CD1c-positive myeloid dendritic cell (primary cell): ENCODE data around the gene CFAP161.

Experiments
- DNase-seq: peaks from one replicate; pipeline ENCODE4 v3.0.0-alpha.2; 2016; ENCODE audit errors: extremely low spot score

The CFAP161 gene

GRCh38 chr15:81107889-81108288 lies 26.2 kb upstream of the CFAP161 start:
- peak; percentile 42 for DNase-seq

- no peak for DNase-seq
Observed at GRCh38 chr15:81108427-81108826, 25.6 kb upstream of the CFAP161 start.

- no peak for DNase-seq
Observed at GRCh38 chr15:81111018-81111417, 23.1 kb upstream of the CFAP161 start.

- DNase-seq = no peak
Observed at GRCh38 chr15:81111510-81112470, 22.3 kb upstream of the CFAP161 start.

GRCh38 chr15:81113204-81113657 lies 20.8 kb upstream of the CFAP161 start:
- DNase-seq = no peak

GRCh38 chr15:81113861-81114291 lies 20.2 kb upstream of the CFAP161 start:
- no peak for DNase-seq

- peak; percentile 37 for DNase-seq
Observed at GRCh38 chr15:81115054-81115939, 18.8 kb upstream of the CFAP161 start.

- no peak for DNase-seq
Observed at GRCh38 chr15:81117136-81117535, 16.9 kb upstream of the CFAP161 start.

GRCh38 chr15:81117581-81117980 lies 16.5 kb upstream of the CFAP161 start:
- DNase-seq = no peak

- no peak for DNase-seq
Observed at GRCh38 chr15:81118361-81118760, 15.7 kb upstream of the CFAP161 start.

- DNase-seq = no peak
Observed at GRCh38 chr15:81120069-81120468, 14.0 kb upstream of the CFAP161 start.

GRCh38 chr15:81126892-81127291 lies 7.2 kb upstream of the CFAP161 start:
- no peak for DNase-seq

- DNase-seq = peak; percentile 28
Observed at GRCh38 chr15:81141478-81141877, 7.4 kb downstream of the CFAP161 start.

- DNase-seq = no peak
Observed at GRCh38 chr15:81146006-81146405, 11.9 kb downstream of the CFAP161 start.

- no peak for DNase-seq
Observed at GRCh38 chr15:81146466-81146865, 12.4 kb downstream of the CFAP161 start.

GRCh38 chr15:81151389-81151788 lies 17.3 kb downstream of the CFAP161 start:
- no peak for DNase-seq

- no peak for DNase-seq
Observed at GRCh38 chr15:81152339-81152738, 18.3 kb downstream of the CFAP161 start.

GRCh38 chr15:81152799-81153198 lies 18.7 kb downstream of the CFAP161 start:
- no peak for DNase-seq

GRCh38 chr15:81155375-81156218 lies 21.5 kb downstream of the CFAP161 start:
- DNase-seq = peak; percentile 58

GRCh38 chr15:81156324-81156723 lies 22.3 kb downstream of the CFAP161 start:
- DNase-seq = no peak

- DNase-seq = no peak
Observed at GRCh38 chr15:81157195-81157938, 23.3 kb downstream of the CFAP161 start.
